Progenitor cell of endocrine pancreas (in vitro differentiated cells): ENCODE measurements around the gene MRPL43. TPM values are rescaled to one million over a fixed set of nuclear protein-coding genes. Genes with fewer than 3 reads are reported as not detected.

Source experiments
- DNase-seq: peaks from one replicate; pipeline ENCODE4 v3.0.0; 2021; ENCODE audit warnings: low spot score; ENCODE audit not compliant: unreplicated experiment
- H3K27ac Mint-ChIP-seq: 2 replicates; pipeline ENCODE4 v1.8.0; 2021; ENCODE audit warnings: mild to moderate bottlenecking, moderate library complexity, mixed read lengths
- H3K27me3 Mint-ChIP-seq: 2 replicates; pipeline ENCODE4 v1.8.0; 2021; ENCODE audit warnings: mixed read lengths
- H3K36me3 Mint-ChIP-seq: 2 replicates; pipeline ENCODE4 v1.8.0; 2022; ENCODE audit warnings: mixed read lengths; ENCODE audit not compliant: insufficient read depth
- H3K4me1 Mint-ChIP-seq: 2 replicates; pipeline ENCODE4 v1.8.0; 2021; ENCODE audit warnings: low read depth, mixed read lengths
- H3K4me3 Mint-ChIP-seq: 2 replicates; pipeline ENCODE4 v1.8.0; 2021; ENCODE audit warnings: low read depth, mild to moderate bottlenecking, moderate library complexity, mixed read lengths
- H3K9me3 Mint-ChIP-seq: 2 replicates; pipeline ENCODE4 v1.8.0; 2021; ENCODE audit warnings: low read depth, mixed read lengths
- total RNA-seq: library from RNA; stranded (reverse); gene quantifications from 2 replicates; pipeline ENCODE4 v1.2.1, GENCODE V29; 2021
- TF ChIP-seq, protein P1 (sequence below): fragments of 200-600 bp; sonication (generic); IDR thresholded peaks from one replicate; pipeline ENCODE4 v1.5.0; 2021; ENCODE audit warnings: antibody characterized with exemption, mild to moderate bottlenecking; ENCODE audit not compliant: unreplicated experiment

MRPL43 gene
- total RNA-seq, 1 donor from 2014 or later = 70.7 TPM

GRCh38 chr10:100996678-100997359, 9.5 kb upstream of the MRPL43 start:
- no peaks in the 10 kb centered on the region for H3K9me3 Mint-ChIP-seq
- H3K27ac Mint-ChIP-seq = peak overlapping the region; percentile 92
- DNase-seq = no peak
- peaks cover 16% of the 10 kb centered on the region for H3K4me1 Mint-ChIP-seq
- peaks cover 3% of the 10 kb centered on the region for H3K36me3 Mint-ChIP-seq
- TF ChIP-seq, protein P1, sequence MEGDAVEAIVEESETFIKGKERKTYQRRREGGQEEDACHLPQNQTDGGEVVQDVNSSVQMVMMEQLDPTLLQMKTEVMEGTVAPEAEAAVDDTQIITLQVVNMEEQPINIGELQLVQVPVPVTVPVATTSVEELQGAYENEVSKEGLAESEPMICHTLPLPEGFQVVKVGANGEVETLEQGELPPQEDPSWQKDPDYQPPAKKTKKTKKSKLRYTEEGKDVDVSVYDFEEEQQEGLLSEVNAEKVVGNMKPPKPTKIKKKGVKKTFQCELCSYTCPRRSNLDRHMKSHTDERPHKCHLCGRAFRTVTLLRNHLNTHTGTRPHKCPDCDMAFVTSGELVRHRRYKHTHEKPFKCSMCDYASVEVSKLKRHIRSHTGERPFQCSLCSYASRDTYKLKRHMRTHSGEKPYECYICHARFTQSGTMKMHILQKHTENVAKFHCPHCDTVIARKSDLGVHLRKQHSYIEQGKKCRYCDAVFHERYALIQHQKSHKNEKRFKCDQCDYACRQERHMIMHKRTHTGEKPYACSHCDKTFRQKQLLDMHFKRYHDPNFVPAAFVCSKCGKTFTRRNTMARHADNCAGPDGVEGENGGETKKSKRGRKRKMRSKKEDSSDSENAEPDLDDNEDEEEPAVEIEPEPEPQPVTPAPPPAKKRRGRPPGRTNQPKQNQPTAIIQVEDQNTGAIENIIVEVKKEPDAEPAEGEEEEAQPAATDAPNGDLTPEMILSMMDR = no peak
- no peaks in the 10 kb centered on the region for H3K27me3 Mint-ChIP-seq
- peak overlapping the region; percentile 75 for H3K4me3 Mint-ChIP-seq

GRCh38 chr10:100995181-100995580, 7.9 kb upstream of the MRPL43 start:
- H3K27ac Mint-ChIP-seq = no peak overlapping the region
- H3K4me3 Mint-ChIP-seq = peak overlapping the region; percentile 24
- no peak for DNase-seq
- H3K36me3 Mint-ChIP-seq = peaks cover 12% of the 10 kb centered on the region
- no peaks in the 10 kb centered on the region for H3K9me3 Mint-ChIP-seq
- no peaks in the 10 kb centered on the region for H3K27me3 Mint-ChIP-seq
- H3K4me1 Mint-ChIP-seq = peaks cover 9% of the 10 kb centered on the region
- TF ChIP-seq, protein P1 = no peak

DNA sequence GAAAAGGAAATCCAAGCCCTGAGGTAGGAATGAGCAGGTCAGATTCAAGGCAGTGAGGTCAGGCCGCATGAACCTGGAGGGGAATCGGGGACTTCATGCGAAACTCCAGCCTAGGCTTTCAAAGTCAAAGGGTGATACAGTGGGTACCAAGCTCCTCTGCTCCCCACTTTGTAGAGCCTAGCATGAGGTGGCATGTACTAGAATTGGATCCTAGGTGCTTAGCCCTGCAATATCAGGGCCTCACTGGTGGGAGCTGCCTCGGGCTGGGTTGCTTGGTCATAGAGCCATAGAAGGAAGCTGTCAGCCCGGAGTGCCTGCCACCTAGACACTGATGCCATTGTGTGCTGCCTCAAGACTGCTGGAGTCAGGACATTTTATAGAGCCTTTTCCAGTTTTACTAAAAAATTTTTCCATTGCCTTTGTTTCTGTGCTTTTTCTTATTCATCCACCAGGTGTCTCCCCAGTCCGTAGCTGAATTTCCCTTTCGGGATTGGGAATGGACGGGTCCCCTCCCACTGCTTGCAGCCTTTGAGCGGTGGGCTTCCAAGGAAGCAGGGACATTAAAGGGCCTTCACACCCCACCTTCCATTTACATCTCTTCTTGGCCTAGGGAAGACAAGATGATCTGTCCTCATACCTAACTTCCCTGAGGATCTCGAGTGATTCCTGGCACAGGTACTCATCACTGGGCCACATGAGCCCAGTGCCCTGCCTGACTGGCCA, 6.8 kb upstream of the MRPL43 start:
- TF ChIP-seq, protein P1 = peak; percentile 71
- H3K4me1 Mint-ChIP-seq = peaks cover 9% of the 10 kb centered on the region
- no peak for DNase-seq
- H3K27me3 Mint-ChIP-seq = no peaks in the 10 kb centered on the region
- H3K9me3 Mint-ChIP-seq = no peaks in the 10 kb centered on the region
- peak overlapping the region; percentile 85 for H3K27ac Mint-ChIP-seq
- H3K4me3 Mint-ChIP-seq = no peak overlapping the region
- H3K36me3 Mint-ChIP-seq = peaks cover 12% of the 10 kb centered on the region

GRCh38 chr10:100989088-100989487, 1.8 kb upstream of the MRPL43 start:
- DNase-seq = no peak
- Mint-ChIP-seq H3K4me1 (peaks cover 15% of the 10 kb centered on the region), H3K27me3 (no peaks in the 10 kb centered on the region), H3K27ac (no peak overlapping the region), H3K9me3 (no peaks in the 10 kb centered on the region), H3K36me3 (peaks cover 10% of the 10 kb centered on the region), H3K4me3 (no peak overlapping the region)
- TF ChIP-seq, protein P1 = no peak

DNA sequence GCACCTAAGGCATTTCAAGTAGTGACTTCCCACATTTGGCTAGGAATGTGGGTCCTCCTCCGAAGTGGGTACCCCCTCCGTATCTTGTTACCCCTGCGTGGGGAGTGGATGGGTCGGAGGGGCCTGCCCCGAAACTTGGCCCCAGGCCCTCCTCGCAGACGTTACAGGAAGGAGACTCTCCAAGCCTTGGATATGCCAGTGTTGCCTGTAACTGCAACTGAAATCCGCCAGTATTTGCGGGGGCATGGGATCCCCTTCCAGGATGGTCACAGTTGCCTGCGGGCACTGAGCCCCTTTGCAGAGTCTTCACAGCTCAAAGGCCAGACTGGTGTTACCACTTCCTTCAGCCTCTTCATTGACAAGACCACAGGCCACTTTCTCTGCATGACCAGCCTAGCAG, 869 bp upstream of the MRPL43 start:
- DNase-seq = no peak
- no peaks in the 10 kb centered on the region for H3K9me3 Mint-ChIP-seq
- no peak overlapping the region for H3K27ac Mint-ChIP-seq

More for the DNA sequence above, 869 bp upstream of the MRPL43 start:
- TF ChIP-seq, protein P1 = no peak
- Mint-ChIP-seq H3K4me1 (peaks cover 15% of the 10 kb centered on the region), H3K27me3 (no peaks in the 10 kb centered on the region), H3K4me3 (peak overlapping the region; percentile 96), H3K36me3 (peaks cover 10% of the 10 kb centered on the region)
